ENCODE measurements around the gene FGF7. TPM values are rescaled to one million over a fixed set of nuclear protein-coding genes. Genes with fewer than 3 reads are reported as not detected.
"Not testable (repeated sequence)": the region's sequence is repeated elsewhere in the genome, so short reads cannot be mapped to it uniquely, and the experiment has no call there.

The FGF7 gene
- total RNA-seq, 1 donor from 2014 or later = 34.6 TPM

GRCh38 chr15:49435174-49435573 lies 12.1 kb downstream of the FGF7 start:
- ATAC-seq = no peak
- intact Hi-C loops (cut with micrococcal nuclease) = no loop called here
- DNase-seq = no peak

DNA sequence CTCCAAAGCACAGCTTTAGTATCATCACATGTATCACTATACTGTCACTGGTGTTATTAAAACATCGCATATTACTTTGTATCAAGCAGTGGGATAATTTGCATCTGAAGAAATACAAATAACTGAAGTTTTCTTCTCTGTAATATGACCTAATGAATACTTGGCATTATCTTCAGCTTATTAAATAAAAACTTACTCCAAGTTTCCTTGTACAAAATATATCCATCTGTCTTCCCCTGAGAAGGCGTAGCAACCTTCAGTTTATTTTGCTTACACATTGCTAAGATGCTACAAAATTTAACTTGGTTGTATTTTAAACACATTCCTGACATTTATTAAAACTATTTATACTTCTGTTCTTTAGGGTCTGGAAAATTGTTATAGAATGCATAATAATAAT lies 13.7 kb downstream of the FGF7 start:
- DNase-seq (no peak), ATAC-seq (no peak)
- intact Hi-C loops (cut with micrococcal nuclease) = no loop called here

DNA sequence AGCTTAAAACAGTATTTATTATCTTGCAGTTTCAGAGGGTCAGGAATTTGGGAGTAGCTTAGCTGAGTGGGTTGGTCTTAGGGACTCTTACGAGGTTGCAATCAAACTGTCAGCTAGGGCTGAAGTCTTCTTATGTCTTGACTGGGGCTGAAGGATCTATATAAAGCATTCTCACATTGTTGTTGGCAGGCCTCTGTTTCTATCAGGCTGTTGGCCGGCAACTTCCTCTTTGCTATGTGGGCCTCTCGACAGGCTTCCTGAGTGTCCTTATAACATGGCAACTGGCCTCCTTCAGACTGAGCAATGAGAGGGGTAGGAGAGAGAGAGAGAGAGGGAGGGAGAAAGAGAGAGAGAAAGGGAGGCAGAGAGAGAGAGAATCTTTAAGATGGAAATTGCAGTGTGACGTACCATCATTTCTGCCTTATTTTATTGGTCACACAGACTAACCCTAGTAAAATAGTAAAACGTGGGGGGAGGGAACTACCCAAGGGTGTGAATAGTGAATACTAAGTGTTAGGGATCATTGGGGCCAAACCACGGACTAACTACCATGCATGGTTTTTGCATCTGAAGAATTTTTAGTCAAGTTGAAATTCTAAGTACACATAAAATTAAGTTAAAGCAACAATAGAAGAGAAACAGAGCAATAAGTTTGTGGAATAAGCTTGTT lies 16.1 kb downstream of the FGF7 start:
- intact Hi-C loops (cut with micrococcal nuclease) = no loop called here
- ATAC-seq (peak; percentile 95), DNase-seq (peak; percentile 43)

DNA sequence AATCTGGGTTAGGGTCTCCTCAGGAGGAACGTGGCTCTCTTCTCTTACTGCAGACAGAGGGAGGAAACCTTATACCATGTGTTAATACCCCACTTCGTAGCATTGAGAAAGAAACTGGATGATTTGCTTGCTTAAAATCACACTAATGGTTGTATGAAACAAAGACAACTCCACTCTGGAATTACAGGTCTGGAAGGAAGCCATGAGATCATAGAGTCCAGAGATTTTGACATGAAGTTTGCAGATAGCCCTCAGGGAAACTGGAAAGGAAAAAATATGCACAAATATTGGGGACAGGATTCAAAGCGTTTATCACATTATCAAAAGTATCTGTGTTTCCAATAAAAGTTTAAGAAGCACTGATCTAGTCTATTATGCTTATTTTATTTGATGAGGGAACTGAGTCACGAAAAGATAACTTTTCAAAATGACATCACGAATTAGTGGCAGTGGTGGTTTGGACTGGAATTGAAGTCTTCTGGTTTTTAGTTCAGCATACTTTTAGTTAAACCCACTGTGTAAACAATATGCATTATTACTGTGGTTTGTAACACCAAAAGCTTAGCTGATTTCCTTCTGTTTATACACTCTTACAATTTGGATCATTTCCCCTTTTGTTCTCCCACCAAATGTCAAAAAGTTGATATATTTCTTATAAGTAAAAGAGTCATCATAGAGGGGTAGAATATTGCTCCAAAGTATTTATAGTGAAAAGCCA lies 16.8 kb downstream of the FGF7 start:
- DNase-seq (no peak), ATAC-seq (no peak)
- intact Hi-C loops (cut with micrococcal nuclease) = no loop called here

DNA sequence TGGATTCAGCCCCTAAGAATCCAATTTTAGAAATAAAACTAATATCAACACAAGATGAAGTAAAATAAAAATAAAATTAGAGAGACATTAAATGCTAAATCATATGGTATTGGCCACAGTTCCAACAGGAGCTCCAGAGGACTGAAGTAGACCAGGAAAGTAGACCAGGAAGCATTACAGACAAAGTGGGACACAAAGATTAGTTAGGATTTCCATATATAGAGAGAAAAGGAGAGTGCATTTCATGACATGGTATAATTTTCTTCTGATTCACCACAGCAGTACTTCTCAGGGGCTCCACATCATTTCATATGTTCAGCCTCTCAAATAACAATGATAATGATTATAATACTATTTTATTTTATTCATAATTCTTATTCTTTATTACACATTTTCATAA lies 18.3 kb downstream of the FGF7 start:
- DNase-seq = no peak
- no peak for ATAC-seq
- intact Hi-C loops (cut with micrococcal nuclease) = no loop called here

DNA sequence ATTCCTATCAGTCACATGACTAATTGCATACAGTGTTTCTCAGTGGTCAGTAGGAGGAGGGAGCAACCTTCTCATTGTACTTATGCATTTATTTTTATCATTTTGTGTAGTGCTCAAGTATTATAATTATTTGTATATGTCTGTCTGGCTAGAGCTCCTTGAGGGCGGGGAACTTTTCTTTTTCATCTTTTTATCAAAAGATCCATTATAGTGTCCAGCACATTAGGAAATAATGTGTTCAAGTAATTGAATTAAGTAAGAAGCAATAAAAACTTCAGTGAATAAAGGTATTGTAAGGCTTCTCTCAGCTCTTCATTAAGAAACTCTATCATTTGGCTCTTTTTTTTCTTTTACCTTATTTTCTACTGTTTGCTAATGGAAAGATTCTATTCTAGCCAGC lies 18.8 kb downstream of the FGF7 start:
- no peak for DNase-seq
- intact Hi-C loops (cut with micrococcal nuclease) = no loop called here
- ATAC-seq = no peak

DNA sequence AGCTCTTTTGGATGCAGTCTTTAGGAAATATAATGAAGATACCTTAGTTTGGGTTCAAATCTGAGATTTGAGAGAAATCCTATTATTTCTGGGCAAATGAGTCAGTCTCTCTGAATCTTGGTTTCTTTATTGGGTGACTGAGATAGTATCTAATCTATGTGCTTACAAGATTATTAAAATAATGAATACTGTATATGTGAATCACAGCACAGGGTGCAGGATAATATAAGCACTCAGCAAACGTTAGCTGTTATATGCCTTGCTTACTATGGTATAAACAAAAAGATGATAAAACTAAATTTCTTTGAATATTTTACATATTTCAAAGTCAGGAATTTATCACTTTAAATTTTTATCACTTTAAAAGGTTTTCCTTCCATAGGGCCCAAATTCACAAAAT lies 29.6 kb downstream of the FGF7 start:
- intact Hi-C loops (cut with micrococcal nuclease) = no loop called here
- no peak for ATAC-seq
- no peak for DNase-seq

DNA sequence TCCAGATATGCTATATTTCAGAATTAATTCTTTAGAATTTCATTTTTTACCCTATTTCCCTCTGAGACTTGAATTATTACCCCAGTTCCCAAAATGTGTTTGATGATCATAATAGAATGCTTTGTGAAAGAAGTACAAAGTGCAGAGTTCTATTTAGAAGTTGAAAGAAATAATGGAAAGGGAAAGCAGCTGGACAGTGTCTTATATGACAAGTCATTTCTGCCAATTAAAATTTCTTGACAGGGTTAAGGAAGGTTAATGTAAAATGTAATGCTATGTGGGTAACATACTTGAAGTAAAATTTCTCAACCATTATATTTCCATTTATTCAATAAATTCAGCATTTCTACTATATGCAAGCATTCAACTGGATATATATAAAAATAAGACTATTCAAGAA lies 33.1 kb downstream of the FGF7 start:
- intact Hi-C loops (cut with micrococcal nuclease) = no loop called here

GRCh38 chr15:49458145-49458544 lies 35.1 kb downstream of the FGF7 start:
- intact Hi-C loops (cut with micrococcal nuclease) = no loop called here
- no peak for DNase-seq
- no peak for ATAC-seq

More for the DNA sequence above, 33.1 kb downstream of the FGF7 start:
- DNase-seq = no peak
- no peak for ATAC-seq

DNA sequence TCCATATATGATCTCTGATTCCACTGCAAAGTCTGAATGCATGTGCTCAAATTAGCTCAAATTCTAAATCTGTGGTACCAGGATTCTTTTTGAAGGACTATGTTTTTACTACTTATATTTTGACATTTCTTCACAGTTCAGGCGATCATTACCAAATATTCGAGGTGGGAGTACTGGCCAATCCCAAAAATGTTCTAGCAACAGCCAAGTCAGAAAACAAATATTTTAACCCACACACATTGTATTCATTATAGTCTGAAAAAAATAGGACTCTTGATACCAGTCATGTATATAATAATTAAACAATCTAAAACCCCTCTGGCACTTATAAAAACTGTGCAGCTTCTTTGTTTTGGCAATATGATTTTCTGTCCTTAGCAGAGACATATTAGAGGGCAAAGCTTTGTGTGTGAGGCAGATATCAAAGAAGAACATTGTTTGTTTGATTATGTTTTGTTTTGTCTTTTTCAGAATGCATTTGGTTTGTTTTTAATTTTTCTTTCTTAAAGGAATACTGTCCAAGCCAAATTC lies 37.4 kb downstream of the FGF7 start:
- ATAC-seq (no peak), DNase-seq (no peak)
- intact Hi-C loops (cut with micrococcal nuclease) = no loop called here

DNA sequence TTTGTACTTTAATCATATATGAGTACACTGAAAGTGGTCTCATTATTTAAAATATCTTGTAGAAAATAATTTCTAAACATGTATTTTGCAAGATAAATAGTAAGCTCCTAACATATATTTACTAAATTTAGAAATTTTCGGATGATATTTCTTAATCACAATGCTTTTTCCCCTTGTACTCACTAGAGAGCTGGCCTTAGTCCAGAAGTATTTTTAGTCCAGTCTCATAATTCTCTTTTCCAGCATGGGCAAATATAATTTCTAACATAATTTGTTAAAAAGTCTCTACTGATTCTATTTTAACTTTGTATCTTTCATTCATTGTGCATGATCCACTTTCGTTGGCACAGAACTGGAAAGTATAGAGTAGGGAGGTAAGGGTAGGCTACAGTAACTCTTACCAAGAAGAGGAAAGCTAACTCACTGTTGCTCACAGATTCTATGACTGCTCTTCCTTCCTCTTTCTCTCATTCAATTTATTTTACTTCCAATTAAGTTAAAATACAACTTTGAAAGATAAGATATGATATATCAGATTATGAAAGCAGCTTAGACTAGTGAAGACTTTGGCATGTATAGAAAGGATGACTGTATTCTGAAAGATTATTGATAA lies 39.3 kb downstream of the FGF7 start:
- peak; percentile 43 for ATAC-seq
- no peak for DNase-seq
- intact Hi-C loops (cut with micrococcal nuclease) = no loop called here

- ATAC-seq (no peak), DNase-seq (no peak)
- intact Hi-C loops (cut with micrococcal nuclease) = no loop called here
Measured at GRCh38 chr15:49464522-49464921, 41.5 kb downstream of the FGF7 start.

- no peak for DNase-seq
- intact Hi-C loops (cut with micrococcal nuclease) = no loop called here
- no peak for ATAC-seq
Measured at GRCh38 chr15:49466119-49466518, 43.1 kb downstream of the FGF7 start.

DNA sequence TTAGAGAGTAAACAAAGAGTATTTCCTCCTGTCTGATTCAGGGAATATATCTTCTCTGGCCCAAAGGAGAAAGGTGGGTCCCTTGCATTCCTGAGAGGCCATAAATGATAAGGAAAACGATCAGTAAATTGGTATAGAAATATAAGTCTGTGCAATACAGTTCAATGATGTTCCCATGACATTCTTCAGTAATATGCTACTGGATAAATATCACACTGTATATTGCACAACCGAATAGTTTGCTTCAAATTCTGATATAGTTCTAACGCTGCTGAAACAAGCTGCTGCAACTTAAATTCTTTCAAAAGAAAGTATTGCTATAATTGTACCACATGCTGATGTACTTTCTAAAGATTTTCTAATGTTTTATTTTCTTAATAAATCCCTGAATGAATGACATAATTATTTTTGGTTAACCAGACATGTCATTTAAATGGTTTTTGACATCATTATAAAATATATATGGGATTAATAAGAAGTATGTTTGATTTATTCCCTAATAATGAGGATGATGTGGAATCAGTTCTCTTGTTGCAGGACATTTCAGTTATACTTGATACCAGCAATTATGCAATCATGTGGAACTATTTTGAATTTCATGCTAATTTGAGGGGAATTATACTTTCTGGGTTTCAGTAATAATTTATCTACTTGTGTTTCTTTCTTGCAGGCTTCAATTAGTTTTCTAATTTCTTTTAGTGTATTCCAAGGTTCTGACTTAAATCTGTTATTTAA lies 44.9 kb downstream of the FGF7 start:
- ATAC-seq (no peak), DNase-seq (no peak)
- intact Hi-C loops (cut with micrococcal nuclease) = no loop called here

DNA sequence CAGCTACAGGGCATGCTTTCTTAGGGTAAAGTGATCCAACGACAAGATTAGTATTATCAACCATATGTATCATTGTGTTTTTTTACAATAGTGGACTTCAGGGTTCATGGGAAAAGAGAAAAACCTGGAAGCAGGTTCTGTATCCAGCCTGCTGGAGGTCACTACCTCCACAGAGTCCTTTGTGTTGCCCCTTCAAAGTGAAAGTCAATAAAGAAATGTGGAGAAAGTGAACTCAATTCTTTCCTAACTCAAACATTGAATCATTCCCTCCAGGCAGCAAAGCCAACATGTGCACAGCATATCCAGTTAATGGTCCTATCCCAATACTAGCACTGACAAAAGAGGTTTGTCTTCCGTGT lies 45.4 kb downstream of the FGF7 start:
- ATAC-seq (peak; percentile 52), DNase-seq (no peak)
- intact Hi-C loops (cut with micrococcal nuclease) = no loop called here

- intact Hi-C loops (cut with micrococcal nuclease); ATAC-seq: not testable (repeated sequence)
- peak; percentile 36 for DNase-seq
Measured at GRCh38 chr15:49471248-49471647, 48.2 kb downstream of the FGF7 start.

DNA sequence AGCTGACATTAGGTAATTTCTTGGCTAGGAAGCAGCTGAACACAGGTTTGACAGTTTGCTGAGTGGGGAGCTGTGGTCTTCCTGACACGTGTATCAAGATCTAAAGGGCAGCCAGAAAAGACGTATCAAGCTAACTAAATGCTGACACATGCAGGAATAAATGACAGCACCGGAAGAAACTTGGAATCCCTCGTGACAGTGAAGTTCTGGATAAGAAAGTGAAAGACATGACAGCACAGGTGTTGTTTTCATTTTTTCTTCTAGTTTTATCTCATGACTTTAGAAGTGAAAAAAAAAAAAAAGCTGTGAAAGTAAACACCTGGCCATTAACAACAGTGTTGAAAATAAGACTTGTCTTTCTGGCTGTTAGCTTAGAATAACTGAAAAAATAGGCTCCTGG lies 48.7 kb downstream of the FGF7 start:
- ATAC-seq (no peak), DNase-seq (no peak)
- intact Hi-C loops (cut with micrococcal nuclease) = no loop called here

DNA sequence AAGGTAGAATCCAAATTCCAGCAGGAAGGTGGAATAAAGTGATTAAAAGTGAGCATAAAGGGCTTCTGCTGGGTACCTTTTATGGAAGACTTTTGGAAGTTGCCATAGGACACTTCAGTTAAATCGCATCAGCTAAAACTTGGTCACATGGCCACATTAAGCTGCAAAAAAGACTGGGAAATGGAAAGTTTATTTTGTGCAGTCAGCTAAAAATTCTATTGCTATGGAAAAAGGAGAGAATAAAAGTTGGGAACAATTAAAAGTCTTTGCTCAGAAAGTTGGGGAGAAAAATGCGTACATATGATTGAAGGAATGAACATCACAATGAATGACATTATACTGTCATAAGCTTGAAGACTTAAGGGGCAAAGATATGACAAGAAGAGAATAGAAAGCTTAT lies 49.3 kb downstream of the FGF7 start:
- DNase-seq (no peak), ATAC-seq (no peak)
- intact Hi-C loops (cut with micrococcal nuclease) = no loop called here

DNA sequence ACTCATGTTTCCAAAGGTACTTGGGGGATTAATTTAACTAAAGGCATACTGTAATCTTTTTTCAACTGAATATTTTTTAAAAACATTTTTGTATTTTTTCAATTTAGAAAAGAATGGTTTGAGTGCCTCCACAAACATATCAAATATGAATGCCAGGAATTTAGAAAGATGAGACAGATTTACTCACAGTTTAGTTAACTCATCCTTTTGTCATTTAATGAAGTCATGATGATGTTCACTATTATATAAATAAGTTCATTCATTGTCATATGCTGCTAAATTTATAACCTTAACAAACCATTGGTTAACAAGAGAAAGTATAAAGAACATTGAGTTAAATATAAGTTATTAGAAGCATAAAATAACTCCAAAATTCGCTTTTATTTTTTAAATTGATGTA lies 50.0 kb downstream of the FGF7 start:
- no peak for DNase-seq
- no peak for ATAC-seq
- intact Hi-C loops (cut with micrococcal nuclease) = no loop called here

- intact Hi-C loops (cut with micrococcal nuclease); ATAC-seq; DNase-seq: not testable (repeated sequence)
Measured at GRCh38 chr15:49478021-49478420, 55.0 kb downstream of the FGF7 start.

Measured in left ventricle myocardium superior (tissue), 1 donor.